Osteoblast (primary cell): ENCODE measurements around the gene BCAN. TPM values are rescaled to one million over a fixed set of nuclear protein-coding genes. Genes with fewer than 3 reads are reported as not detected.

Experiments used
- DNase-seq: peaks from one replicate; pipeline ENCODE4 v3.0.0; 2011; ENCODE audit warnings: low spot score, mixed read lengths; ENCODE audit not compliant: insufficient read length; ENCODE audit errors: missing footprints
- H2AFZ ChIP-seq: 2 replicates; pipeline ENCODE4 v1.6.0; 2011; ENCODE audit warnings: mild to moderate bottlenecking, low read length
- H3K27ac ChIP-seq: 2 replicates; pipeline ENCODE4 v1.5.1; 2011; ENCODE audit warnings: mild to moderate bottlenecking, low read depth, low read length, moderate library complexity
- H3K27me3 ChIP-seq: 2 replicates; pipeline ENCODE4 v1.6.0; 2012; ENCODE audit warnings: mild to moderate bottlenecking, control low read depth, inconsistent platforms, low read length, moderate library complexity; ENCODE audit not compliant: insufficient read depth
- H3K36me3 ChIP-seq: 2 replicates; pipeline ENCODE4 v1.5.1; 2011; ENCODE audit warnings: mild to moderate bottlenecking, low read length, control low read depth, moderate library complexity; ENCODE audit not compliant: insufficient read depth
- H3K4me1 ChIP-seq: 2 replicates; pipeline ENCODE4 v1.5.1; 2011; ENCODE audit warnings: mild to moderate bottlenecking, low read length, control low read depth, moderate library complexity; ENCODE audit not compliant: insufficient read depth
- H3K4me2 ChIP-seq: 2 replicates; pipeline ENCODE4 v1.6.0; 2011; ENCODE audit warnings: mild to moderate bottlenecking, low read length; ENCODE audit not compliant: insufficient read depth
- H3K4me3 ChIP-seq: fragments of 200-600 bp; sonication (generic); 3 replicates; pipeline ENCODE4 v1.5.1; 2012; ENCODE audit warnings: mild to moderate bottlenecking, low read length, inconsistent platforms; ENCODE audit not compliant: insufficient read depth
- H3K79me2 ChIP-seq: 2 replicates; pipeline ENCODE4 v1.6.0; 2012; ENCODE audit warnings: mild to moderate bottlenecking, low read length, control low read depth, inconsistent platforms; ENCODE audit not compliant: insufficient read depth
- H3K9me3 ChIP-seq: 2 replicates; pipeline ENCODE4 v1.5.1; 2011; ENCODE audit warnings: low read depth, low read length, control low read depth
- H4K20me1 ChIP-seq: 2 replicates; pipeline ENCODE4 v1.6.0; 2012; ENCODE audit warnings: mild to moderate bottlenecking, low read length, control low read depth; ENCODE audit not compliant: insufficient read depth
- total RNA-seq: library from RNA; depleted of rRNA; stranded (reverse); fragments of >200 nt; gene quantifications from 2 replicates; pipeline ENCODE4 v1.2.3, GENCODE V29; 2012
- TF ChIP-seq, protein P1 (sequence below): IDR thresholded peaks from 2 replicates; pipeline ENCODE4 v1.5.1; 2011; ENCODE audit warnings: mild to moderate bottlenecking, low read depth, low read length, moderate library complexity; ENCODE audit errors: extremely low read depth

Gene BCAN
- total RNA-seq, 1 donor, result not detected

DNA sequence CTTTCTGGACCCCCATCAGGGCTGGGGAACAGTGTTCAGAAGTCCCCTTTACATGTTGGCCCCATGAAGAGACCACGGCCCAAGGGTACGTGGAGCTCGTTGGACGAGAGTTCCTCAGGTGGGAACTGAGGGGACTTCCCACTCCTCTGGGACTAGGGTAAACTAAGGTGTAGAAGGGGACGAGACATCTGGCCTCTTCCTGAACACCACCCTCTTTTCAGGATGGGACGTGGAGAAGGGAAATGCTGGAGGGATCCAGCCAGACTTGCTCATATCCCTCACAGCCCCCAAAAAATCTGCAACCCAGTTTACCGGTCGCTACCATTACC is 48.3 kb upstream of the BCAN start:
- TF ChIP-seq, protein P1, sequence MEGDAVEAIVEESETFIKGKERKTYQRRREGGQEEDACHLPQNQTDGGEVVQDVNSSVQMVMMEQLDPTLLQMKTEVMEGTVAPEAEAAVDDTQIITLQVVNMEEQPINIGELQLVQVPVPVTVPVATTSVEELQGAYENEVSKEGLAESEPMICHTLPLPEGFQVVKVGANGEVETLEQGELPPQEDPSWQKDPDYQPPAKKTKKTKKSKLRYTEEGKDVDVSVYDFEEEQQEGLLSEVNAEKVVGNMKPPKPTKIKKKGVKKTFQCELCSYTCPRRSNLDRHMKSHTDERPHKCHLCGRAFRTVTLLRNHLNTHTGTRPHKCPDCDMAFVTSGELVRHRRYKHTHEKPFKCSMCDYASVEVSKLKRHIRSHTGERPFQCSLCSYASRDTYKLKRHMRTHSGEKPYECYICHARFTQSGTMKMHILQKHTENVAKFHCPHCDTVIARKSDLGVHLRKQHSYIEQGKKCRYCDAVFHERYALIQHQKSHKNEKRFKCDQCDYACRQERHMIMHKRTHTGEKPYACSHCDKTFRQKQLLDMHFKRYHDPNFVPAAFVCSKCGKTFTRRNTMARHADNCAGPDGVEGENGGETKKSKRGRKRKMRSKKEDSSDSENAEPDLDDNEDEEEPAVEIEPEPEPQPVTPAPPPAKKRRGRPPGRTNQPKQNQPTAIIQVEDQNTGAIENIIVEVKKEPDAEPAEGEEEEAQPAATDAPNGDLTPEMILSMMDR, result no peak
- no peak for DNase-seq

DNA sequence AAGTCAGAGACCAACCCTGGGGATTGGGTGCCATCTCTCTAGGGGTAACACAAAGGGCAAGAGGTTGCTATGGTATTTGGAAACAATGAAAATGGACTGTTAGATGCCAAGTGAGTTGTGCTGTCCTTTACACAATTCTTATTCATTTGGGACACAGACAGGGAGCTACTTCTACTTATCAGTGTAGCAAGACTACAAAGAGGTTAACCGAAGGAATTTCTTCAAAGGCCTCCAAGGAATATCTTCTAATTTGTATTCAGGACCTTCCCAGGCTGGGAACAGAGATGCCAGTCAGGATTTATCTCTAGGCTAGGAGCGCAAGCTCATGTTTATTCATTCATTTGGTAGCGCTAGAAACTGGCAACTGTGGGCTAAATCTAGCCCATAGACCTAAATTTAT is 47.7 kb upstream of the BCAN start:
- peaks cover 14% of the 10 kb centered on the region for H3K79me2 ChIP-seq
- H3K4me1 ChIP-seq, result peaks cover 13% of the 10 kb centered on the region
- TF ChIP-seq, protein P1, result no peak
- no peak overlapping the region for H3K4me3 ChIP-seq
- H2AFZ ChIP-seq, result no peak overlapping the region
- no peak for DNase-seq
- no peak overlapping the region for H3K4me2 ChIP-seq
- H3K9me3 ChIP-seq, result no peaks in the 10 kb centered on the region
- no peaks in the 10 kb centered on the region for H3K27me3 ChIP-seq
- peaks cover 53% of the 10 kb centered on the region for H3K36me3 ChIP-seq
- H3K27ac ChIP-seq, result no peak overlapping the region
- peaks cover 5% of the 10 kb centered on the region for H4K20me1 ChIP-seq

More for the DNA sequence above, 48.3 kb upstream of the BCAN start:
- H4K20me1 ChIP-seq, result peaks cover 5% of the 10 kb centered on the region
- H3K4me1 ChIP-seq, result peaks cover 13% of the 10 kb centered on the region
- no peaks in the 10 kb centered on the region for H3K27me3 ChIP-seq
- peaks cover 48% of the 10 kb centered on the region for H3K36me3 ChIP-seq
- H3K4me3 ChIP-seq, result no peak overlapping the region
- H3K27ac ChIP-seq, result no peak overlapping the region
- peaks cover 10% of the 10 kb centered on the region for H3K79me2 ChIP-seq
- H3K4me2 ChIP-seq, result no peak overlapping the region
- H3K9me3 ChIP-seq, result no peaks in the 10 kb centered on the region
- no peak overlapping the region for H2AFZ ChIP-seq

DNA sequence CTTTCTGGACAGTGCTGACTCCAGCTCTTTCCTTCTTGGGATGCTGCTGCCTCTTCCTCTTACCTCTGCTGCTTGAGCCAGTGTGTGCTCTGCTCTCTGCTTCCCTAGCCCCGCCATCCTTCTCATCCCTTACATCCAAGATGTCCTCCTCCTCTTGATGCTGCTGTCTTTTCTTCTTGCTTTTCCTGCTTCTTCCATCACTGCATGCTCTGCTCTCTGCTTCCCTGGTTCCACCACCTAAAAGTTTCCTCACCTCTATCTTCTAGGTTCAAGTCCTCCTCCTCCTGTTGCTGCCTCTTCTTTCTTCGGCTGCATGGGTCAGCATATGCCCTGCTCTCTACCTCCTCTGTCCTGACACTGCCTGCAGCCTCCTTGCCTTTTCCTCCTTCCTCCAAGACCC is 46.9 kb upstream of the BCAN start:
- peaks cover 13% of the 10 kb centered on the region for H3K4me1 ChIP-seq
- TF ChIP-seq, protein P1, result no peak
- no peaks in the 10 kb centered on the region for H3K9me3 ChIP-seq
- no peak overlapping the region for H3K4me3 ChIP-seq
- peaks cover 21% of the 10 kb centered on the region for H3K79me2 ChIP-seq
- H3K27ac ChIP-seq, result no peak overlapping the region
- no peak overlapping the region for H2AFZ ChIP-seq
- H3K27me3 ChIP-seq, result no peaks in the 10 kb centered on the region
- peaks cover 53% of the 10 kb centered on the region for H3K36me3 ChIP-seq
- peaks cover 5% of the 10 kb centered on the region for H4K20me1 ChIP-seq
- DNase-seq, result no peak
- no peak overlapping the region for H3K4me2 ChIP-seq

DNA sequence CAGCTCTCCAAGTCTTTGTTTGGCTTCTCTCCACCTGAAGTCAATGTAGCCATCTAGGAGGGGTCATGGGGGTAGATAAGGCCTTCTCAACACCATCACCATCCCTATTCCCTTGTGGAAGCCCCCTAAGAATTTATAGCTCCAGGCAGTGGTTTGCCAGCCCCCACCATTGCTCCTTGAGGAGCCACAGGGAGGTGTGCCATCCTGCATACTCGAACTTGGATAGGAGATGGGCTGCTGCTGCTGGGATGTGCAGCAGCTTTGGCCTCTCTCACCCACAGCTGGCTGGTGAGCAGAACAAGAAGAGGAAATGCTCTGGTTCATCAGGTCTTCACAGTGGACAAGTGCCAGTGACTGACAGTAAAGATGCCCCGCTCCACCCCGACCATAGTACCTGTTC is 45.5 kb upstream of the BCAN start:
- no peak overlapping the region for H2AFZ ChIP-seq
- H3K27me3 ChIP-seq, result no peaks in the 10 kb centered on the region
- no peak for DNase-seq
- H3K36me3 ChIP-seq, result peaks cover 53% of the 10 kb centered on the region
- H3K4me3 ChIP-seq, result no peak overlapping the region
- peaks cover 15% of the 10 kb centered on the region for H3K4me1 ChIP-seq
- TF ChIP-seq, protein P1, result no peak
- no peaks in the 10 kb centered on the region for H3K9me3 ChIP-seq
- H3K27ac ChIP-seq, result no peak overlapping the region
- H3K4me2 ChIP-seq, result no peak overlapping the region
- H3K79me2 ChIP-seq, result peaks cover 34% of the 10 kb centered on the region
- H4K20me1 ChIP-seq, result peaks cover 5% of the 10 kb centered on the region
